Loucy (cell line): ENCODE results near the gene IL1RN.

ENCODE experiments used
- EZH2phosphoT487 ChIP-seq: fragments of 200-600 bp; IDR thresholded peaks from 2 replicates; pipeline ENCODE4 v1.6.1; 2018; ENCODE audit warnings: antibody characterized with exemption, mild to moderate bottlenecking, moderate library complexity, borderline replicate concordance
- TF ChIP-seq, protein P1 (sequence below): fragments of 200-600 bp; sonication (generic); conservative IDR thresholded peaks from 2 replicates; pipeline ENCODE4 v1.5.1; 2014; ENCODE audit warnings: mild to moderate bottlenecking, antibody characterized with exemption, low read length

- TF ChIP-seq, protein P1, sequence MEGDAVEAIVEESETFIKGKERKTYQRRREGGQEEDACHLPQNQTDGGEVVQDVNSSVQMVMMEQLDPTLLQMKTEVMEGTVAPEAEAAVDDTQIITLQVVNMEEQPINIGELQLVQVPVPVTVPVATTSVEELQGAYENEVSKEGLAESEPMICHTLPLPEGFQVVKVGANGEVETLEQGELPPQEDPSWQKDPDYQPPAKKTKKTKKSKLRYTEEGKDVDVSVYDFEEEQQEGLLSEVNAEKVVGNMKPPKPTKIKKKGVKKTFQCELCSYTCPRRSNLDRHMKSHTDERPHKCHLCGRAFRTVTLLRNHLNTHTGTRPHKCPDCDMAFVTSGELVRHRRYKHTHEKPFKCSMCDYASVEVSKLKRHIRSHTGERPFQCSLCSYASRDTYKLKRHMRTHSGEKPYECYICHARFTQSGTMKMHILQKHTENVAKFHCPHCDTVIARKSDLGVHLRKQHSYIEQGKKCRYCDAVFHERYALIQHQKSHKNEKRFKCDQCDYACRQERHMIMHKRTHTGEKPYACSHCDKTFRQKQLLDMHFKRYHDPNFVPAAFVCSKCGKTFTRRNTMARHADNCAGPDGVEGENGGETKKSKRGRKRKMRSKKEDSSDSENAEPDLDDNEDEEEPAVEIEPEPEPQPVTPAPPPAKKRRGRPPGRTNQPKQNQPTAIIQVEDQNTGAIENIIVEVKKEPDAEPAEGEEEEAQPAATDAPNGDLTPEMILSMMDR: no peak
- TF ChIP-seq EZH2phosphoT487: no peak
Measured at GRCh38 chr2:113120861-113121260, 6.5 kb upstream of the IL1RN start.
